Measurements from ENCODE around the gene KRTAP4-12. TPM values are rescaled to one million over a fixed set of nuclear protein-coding genes. Genes with fewer than 3 reads are reported as not detected.
"Not testable (repeated sequence)": the region's sequence is repeated elsewhere in the genome, so short reads cannot be mapped to it uniquely, and the experiment has no call there.

Gene KRTAP4-12
- total and polyA plus RNA-seq, 3 donors from 2014 or later = not detected

DNA sequence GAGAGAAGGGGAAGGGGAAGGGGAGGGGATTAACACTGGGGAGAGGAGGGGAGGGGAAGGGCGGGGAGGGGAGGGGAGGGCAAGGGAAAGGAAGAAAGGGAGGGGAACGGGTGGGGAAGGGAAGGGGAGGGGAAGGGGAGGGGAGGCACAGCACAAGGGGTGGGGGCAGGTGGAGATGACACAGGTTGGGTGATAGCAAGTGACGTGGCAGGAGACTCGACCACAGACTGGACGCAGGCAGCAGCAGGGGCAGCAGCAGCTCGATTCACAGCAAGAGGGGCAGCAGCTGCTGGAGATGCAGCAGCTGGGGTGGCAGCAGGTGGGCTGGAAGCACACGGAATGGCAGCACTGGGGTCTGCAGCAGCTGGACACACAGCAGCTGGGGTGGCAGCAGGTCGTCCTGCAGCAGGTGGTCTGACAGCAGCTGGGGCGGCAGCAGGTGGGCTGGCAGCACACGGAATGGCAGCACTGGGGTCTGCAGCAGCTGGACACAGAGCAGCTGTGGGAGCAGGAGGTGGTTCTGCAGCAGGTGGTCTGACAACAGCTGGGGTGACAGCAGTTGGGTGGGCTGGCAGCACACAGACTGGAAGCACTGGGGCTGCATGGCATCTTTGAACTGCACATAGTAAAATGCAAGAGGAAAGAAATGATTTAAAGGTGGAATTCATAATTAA lies 22.3 kb downstream of the KRTAP4-12 start, which contains the start of gene KRTAP4-16:
KRTAP4-16 (minus strand) TSS at position 624 of the 674 bp plus-strand sequence; CDS start at position 624, 0 bp downstream.
- Histone ChIP-seq H3K4me1 (no peaks in the 10 kb centered on the region), H3K4me3 (no peak within 1 kb of the TSS), H3K27ac (no peak within 1 kb of the TSS), H3K36me3 (ENCODE audit: low read depth, missing control alignments) (no peaks in the 10 kb centered on the region), H3K9me3 (no peaks in the 10 kb centered on the region), H3K27me3 (no peaks in the 10 kb centered on the region)
- no peak for DNase-seq
- TF ChIP-seq CTCF (IDR thresholded peaks at IDR 0.05) (no peak), POLR2A (IDR thresholded peaks at IDR 0.05) (no peak)
- 62 to 67% methylated on average over 7 to 10 of the region's 10 CpGs for WGBS, 2 donors
- intact Hi-C loops (cut with DNase I; ENCODE audit: low total_unique reads) = no loop called here

DNA sequence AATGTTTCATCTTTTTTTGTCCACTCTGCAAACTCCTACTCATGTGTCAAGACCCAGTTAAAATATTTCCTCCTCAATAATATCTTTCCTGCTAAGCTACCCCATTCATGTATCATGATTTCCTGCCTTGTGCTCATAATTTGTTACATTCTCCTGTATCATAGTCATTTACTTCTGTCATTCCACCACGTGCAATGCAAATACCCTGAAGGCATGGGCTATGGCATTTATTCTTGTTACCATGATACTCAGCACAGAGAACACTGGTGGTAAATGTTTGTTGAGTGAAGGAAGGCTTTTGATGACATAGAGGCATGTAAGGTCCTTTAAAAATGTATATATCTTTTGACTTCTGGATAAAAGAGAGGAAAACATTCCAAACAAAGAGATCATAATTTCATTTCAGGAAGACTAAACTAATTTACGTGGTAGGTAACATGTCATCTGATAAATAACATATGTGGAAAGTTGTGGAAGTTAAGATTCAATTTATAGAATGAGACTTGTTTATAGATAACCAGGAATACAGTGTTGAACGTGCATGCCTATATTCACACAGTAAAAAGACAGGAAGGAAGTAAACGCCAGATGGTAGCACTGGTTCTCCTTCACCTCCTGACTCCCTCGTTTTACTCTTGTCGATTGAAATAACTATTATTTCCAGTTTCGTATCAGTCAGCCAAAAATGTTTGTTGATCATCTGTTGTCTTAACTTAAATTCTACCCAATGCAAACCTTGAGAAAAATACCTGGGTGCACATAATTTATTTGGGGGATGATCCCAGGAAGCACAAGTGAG lies 24.1 kb downstream of the KRTAP4-12 start:
- H3K4me3 ChIP-seq; H3K36me3 ChIP-seq (ENCODE audit: low read depth, missing control alignments); H3K4me1 ChIP-seq; H3K27ac ChIP-seq; H3K9me3 ChIP-seq; DNase-seq; H3K27me3 ChIP-seq; intact Hi-C loops (cut with DNase I; ENCODE audit: low total_unique reads): not testable (repeated sequence)
- WGBS, 2 donors = 72 to 73% methylated on average over 7 of the region's 7 CpGs

GRCh38 chr17:41098481-41098880 lies 25.5 kb downstream of the KRTAP4-12 start:
- no peak for DNase-seq
- H3K27ac ChIP-seq = no peak overlapping the region
- no peaks in the 10 kb centered on the region for H3K27me3 ChIP-seq
- H3K4me1 ChIP-seq = no peaks in the 10 kb centered on the region
- no peak overlapping the region for H3K4me3 ChIP-seq
- TF ChIP-seq POLR2A (IDR thresholded peaks at IDR 0.05) = no peak
- no peak for TF ChIP-seq CTCF (IDR thresholded peaks at IDR 0.05)
- no peaks in the 10 kb centered on the region for H3K36me3 ChIP-seq (ENCODE audit: low read depth, missing control alignments)
- intact Hi-C loops (cut with DNase I; ENCODE audit: low total_unique reads) = no loop called here
- 77 to 80% methylated on average over 6 of the region's 6 CpGs for WGBS, 2 donors
- no peaks in the 10 kb centered on the region for H3K9me3 ChIP-seq

DNA sequence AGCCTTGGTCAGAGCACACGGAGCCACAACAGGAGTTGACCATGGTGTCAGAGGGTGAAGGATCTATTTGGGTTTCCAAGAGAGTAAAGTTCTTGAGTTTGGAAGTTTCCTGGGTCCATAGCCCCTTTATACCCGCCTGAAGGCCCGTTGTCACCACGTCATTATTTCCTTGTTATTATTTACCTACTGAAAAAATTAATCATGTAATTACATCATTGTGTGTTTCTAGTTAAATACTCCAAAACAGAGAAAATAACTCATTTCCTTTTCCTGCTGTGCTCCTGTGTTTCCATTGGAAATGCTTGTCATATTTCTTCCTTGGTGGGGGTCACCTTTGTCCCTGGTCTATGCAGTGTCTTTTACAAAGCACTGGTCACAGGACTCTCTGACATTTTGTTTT lies 25.9 kb downstream of the KRTAP4-12 start, which contains the start of gene KRTAP4-8:
KRTAP4-8 (minus strand) TSS at position 101 of the 400 bp plus-strand sequence; CDS start at position 43, 58 bp downstream.
- DNase-seq = no peak
- no peaks in the 10 kb centered on the region for H3K4me1 ChIP-seq
- 71 to 74% methylated on average over 4 of the region's 4 CpGs for WGBS, 2 donors
- H3K9me3 ChIP-seq = no peaks in the 10 kb centered on the region
- H3K4me3 ChIP-seq = no peak within 1 kb of the TSS
- TF ChIP-seq POLR2A (IDR thresholded peaks at IDR 0.05) (no peak), CTCF (IDR thresholded peaks at IDR 0.05) (no peak)
- intact Hi-C loops (cut with DNase I; ENCODE audit: low total_unique reads) = no loop called here
- H3K27ac ChIP-seq = no peak within 1 kb of the TSS
- H3K27me3 ChIP-seq = no peaks in the 10 kb centered on the region
- H3K36me3 ChIP-seq (ENCODE audit: low read depth, missing control alignments) = no peaks in the 10 kb centered on the region

GRCh38 chr17:41096055-41096454 lies 27.9 kb downstream of the KRTAP4-12 start:
- intact Hi-C loops (cut with DNase I; ENCODE audit: low total_unique reads) = no loop called here
- Histone ChIP-seq H3K4me1 (no peaks in the 10 kb centered on the region), H3K9me3 (no peaks in the 10 kb centered on the region), H3K4me3 (no peak overlapping the region), H3K27me3 (no peaks in the 10 kb centered on the region), H3K27ac (no peak overlapping the region), H3K36me3 (ENCODE audit: low read depth, missing control alignments) (no peaks in the 10 kb centered on the region)
- no peak for DNase-seq
- WGBS, 2 donors = 89 to 91% methylated on average over 7 of the region's 7 CpGs
- TF ChIP-seq CTCF (IDR thresholded peaks at IDR 0.05) (no peak), POLR2A (IDR thresholded peaks at IDR 0.05) (no peak)

GRCh38 chr17:41088760-41089352 lies 35.1 kb downstream of the KRTAP4-12 start:
- H3K27ac ChIP-seq; H3K9me3 ChIP-seq; intact Hi-C loops (cut with DNase I; ENCODE audit: low total_unique reads); H3K4me1 ChIP-seq; H3K27me3 ChIP-seq; H3K4me3 ChIP-seq; H3K36me3 ChIP-seq (ENCODE audit: low read depth, missing control alignments); DNase-seq: not testable (repeated sequence)
- 62 to 75% methylated on average over 4 of the region's 4 CpGs for WGBS, 2 donors

DNA sequence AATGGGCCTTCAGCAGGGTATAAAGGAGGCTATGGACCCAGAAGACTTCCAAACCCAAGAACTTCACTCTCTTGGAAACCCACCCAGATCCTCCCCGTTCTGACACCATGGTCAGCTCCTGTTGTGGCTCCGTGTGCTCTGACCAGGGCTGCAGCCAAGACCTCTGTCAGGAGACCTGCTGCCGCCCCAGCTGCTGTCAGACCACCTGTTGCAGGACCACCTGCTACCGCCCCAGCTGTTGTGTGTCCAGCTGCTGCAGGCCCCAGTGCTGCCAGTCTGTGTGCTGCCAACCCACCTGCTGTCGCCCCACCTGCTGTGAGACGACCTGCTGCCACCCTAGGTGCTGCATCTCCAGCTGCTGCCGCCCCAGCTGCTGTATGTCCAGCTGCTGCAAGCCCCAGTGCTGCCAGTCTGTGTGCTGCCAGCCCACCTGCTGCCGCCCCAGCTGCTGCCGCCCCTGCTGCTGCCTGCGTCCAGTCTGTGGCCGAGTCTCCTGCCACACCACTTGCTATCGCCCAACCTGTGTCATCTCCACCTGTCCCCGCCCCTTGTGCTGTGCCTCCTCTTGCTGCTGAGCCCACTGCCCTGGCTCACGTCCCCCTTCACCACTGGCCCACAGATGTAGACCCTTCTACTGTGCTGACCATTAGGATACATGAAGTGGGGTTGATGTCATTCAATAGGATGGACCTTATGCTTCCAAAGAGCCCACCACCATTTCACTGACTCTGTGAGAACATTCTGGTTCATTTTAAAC lies 39.7 kb downstream of the KRTAP4-12 start, which contains the start of gene KRTAP4-7:
KRTAP4-7 (plus strand) TSS at position 51 of the 757 bp plus-strand sequence; CDS start at position 108, 57 bp downstream.
- H3K4me3 ChIP-seq; H3K36me3 ChIP-seq (ENCODE audit: low read depth, missing control alignments); H3K4me1 ChIP-seq; H3K27me3 ChIP-seq; intact Hi-C loops (cut with DNase I; ENCODE audit: low total_unique reads); H3K27ac ChIP-seq; DNase-seq; H3K9me3 ChIP-seq: not testable (repeated sequence)
- 73 to 83% methylated on average over 5 to 11 of the region's 14 CpGs for WGBS, 2 donors

Measured in testis (tissue), 3 donors.